ENCODE measurements around the gene DHRS13.

DNA sequence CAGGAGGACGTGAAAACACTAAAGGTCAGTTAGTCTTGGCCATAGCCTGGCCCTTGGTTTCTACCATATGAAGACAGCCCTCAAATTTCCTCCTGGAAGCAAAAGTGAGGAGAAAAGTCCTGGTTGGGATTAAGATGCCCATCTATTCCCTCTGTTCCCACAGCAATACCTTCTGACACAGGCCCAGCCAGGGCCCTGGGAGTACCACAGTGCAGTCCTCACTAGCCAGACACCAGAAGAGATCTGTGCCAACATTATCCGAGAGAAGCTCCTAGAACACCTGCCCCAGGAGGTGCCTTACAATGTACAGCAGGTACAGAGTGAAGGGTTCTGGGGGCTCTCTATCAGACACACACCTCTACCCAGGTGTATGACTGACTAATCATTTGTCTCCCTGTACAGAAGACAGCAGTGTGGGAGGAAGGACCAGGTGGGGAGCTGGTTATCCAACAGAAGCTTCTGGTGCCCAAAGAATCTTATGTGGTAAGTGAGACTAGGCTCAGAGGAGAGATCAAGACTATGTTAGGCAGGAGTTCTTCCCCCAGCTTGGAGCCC lies 44.0 kb downstream of the DHRS13 start:
- TF ChIP-seq EZH2 (optimal IDR thresholded peaks at IDR 0.05; ENCODE audit: low read depth, low read length) (no peak), CTCF (IDR thresholded peaks at IDR 0.05; ENCODE audit: low read length) (no peak)

All from MM.1S (cell line).